Measurements from ENCODE around the gene PRR22. TPM values are rescaled to one million over a fixed set of nuclear protein-coding genes. Genes with fewer than 3 reads are reported as not detected.
A peak's percentile ranks its signal among the peaks of the same experiment; 100 is the strongest.

Gene PRR22
- total and polyA plus RNA-seq, 9 of the 15 experiments (the other 6 are each of a cell fraction or from before 2014, with no cell fraction given): 0.03 to 12.0 (median 2.0) TPM; not detected in 1

- DNase-seq (ENCODE audit: extremely low read depth in 1 of 4, low spot score in 3 of 4): no peak
- H2AFZ ChIP-seq (ENCODE audit: low read depth, low read length): no peak overlapping the region
- intact Hi-C loops (cut with micrococcal nuclease) (no loop called here), in situ Hi-C loops (cut with MboI) (no loop called here)
- no peaks in the 10 kb centered on the region for H3K27me3 ChIP-seq (ENCODE audit: control insufficient read depth in 2 of 2, insufficient read depth in 2 of 2, low read length in 2 of 2)
- ChIA-PET POLR2A (interaction anchor here (1.3 kb wide), 1 partner anchor 109 kb away, joined by 5 read pairs; no protein-coding TSS in a partner anchor), CTCF (ENCODE audit: low intra/inter-chr PET ratio) (no interaction called here)
- H3K9me3 ChIP-seq (replicated peaks; ENCODE audit: control insufficient read depth, insufficient read depth, low read depth, low read length): no peaks in the 10 kb centered on the region
- no peak overlapping the region for H3K4me2 ChIP-seq (ENCODE audit: insufficient read depth, low read length)
- peaks cover 5% of the 10 kb centered on the region; the same call in 2 of the 3 replicates for H3K79me2 ChIP-seq (ENCODE audit: control insufficient read depth, insufficient read depth, low read length)
- H3K27ac ChIP-seq (ENCODE audit: extremely low read depth, low read depth, low read length): no peak overlapping the region
- no peak for FAIRE-seq
- WGBS (ENCODE audit: insufficient coverage, low coverage, missing lambda C conversion rate): 46% methylated on average over 6 of the region's 7 CpGs
- no peak for ATAC-seq
- H3K4me3 ChIP-seq: no peak overlapping the region
- H3K4me1 ChIP-seq (replicated peaks in 1 of 2; ENCODE audit: control insufficient read depth in 2 of 2, insufficient read depth in 2 of 2, low read length in 2 of 2): peaks cover 17 to 42% of the 10 kb centered on the region in 2 experiments
- H3K9me1 ChIP-seq (ENCODE audit: control insufficient read depth, insufficient read depth, low read length): no peaks in the 10 kb centered on the region
- peak; percentile 75 for TF ChIP-seq RBM25 (IDR thresholded peaks at IDR 0.05; ENCODE audit: low read depth, low read length, severe bottlenecking)
- peak; percentile 70 for TF ChIP-seq ZNF436 (CRISPR knock-in tag; IDR thresholded peaks at IDR 0.05)
- TF ChIP-seq BCOR (IDR thresholded peaks at IDR 0.05): peak; percentile 73
- peak; percentile 97 for TF ChIP-seq ZFP36 (IDR thresholded peaks at IDR 0.05; ENCODE audit: low read depth, low read length, partially characterized antibody)
- TF ChIP-seq HOXB6 (CRISPR knock-in tag; IDR thresholded peaks at IDR 0.05; ENCODE audit: borderline replicate concordance): no peak
- peak; percentile 14 for TF ChIP-seq GTF3C2 (IDR thresholded peaks at IDR 0.05; ENCODE audit: borderline replicate concordance, extremely low read depth, insufficient read length)
- H4K20me1 ChIP-seq (replicated peaks; ENCODE audit: control insufficient read depth, insufficient read depth, low read length): 0 out of 2 replicates have a peak, but pooled peaks cover 13% of the 10 kb centered on the region
- no peaks in the 10 kb centered on the region for H3K36me3 ChIP-seq (ENCODE audit: control insufficient read depth, insufficient read depth, low read length)
- no TSS peak for BruUV-seq (replicated peaks)
- H3K9ac ChIP-seq (ENCODE audit: insufficient read depth in 1 of 2, low read depth in 2 of 2, low read length in 2 of 2): no peak overlapping the region
Observed at GRCh38 chr19:5795382-5795919, 10.9 kb upstream of the PRR22 start.

Data from K562 (cell line).